SH-SY5Y (cell line): ENCODE results near the gene CCDC106.

ENCODE experiments used
- GATA2 ChIP-seq: IDR thresholded peaks from 2 replicates; pipeline ENCODE4 v1.6.1; 2011; ENCODE audit warnings: mild to moderate bottlenecking, low read depth, low read length
- GATA3 ChIP-seq: IDR thresholded peaks from 2 replicates; pipeline ENCODE4 v1.6.1; 2011; ENCODE audit warnings: low read depth, mild to moderate bottlenecking, low read length, moderate library complexity

DNA sequence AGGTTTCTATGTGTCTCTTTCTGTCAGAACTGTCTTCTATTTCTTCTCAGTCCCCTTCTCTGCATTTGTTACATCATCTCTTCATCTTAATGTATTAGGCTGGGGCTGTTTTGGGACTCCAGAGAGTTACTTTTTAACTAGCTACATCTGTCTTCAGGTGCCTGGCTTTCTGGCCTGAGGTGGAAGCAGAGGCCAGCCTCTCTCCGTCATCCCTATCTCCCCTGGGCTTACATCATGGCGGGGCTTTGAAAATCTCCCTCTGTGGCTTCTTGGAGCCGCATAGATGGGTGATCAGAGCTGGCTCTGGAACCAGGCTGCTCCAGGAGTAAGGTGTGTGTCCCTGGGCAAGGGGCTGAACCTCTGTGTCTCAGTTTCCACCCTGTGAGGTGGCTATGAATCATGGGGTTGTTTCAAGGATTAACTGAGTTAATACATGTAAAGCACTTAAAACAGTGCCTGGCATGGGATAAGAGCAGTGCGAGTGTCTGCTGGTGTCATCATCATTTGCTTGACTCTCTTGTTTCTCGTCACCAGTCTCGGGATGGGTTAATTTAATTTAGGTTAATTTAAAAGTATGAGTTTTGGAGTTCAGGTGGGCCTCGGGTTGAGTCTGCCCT is 29.0 kb downstream of the CCDC106 start:
- TF ChIP-seq GATA2 (no peak), GATA3 (no peak)
